GM04504 (cell line): ENCODE measurements around the gene SRP68.
"Not testable (repeated sequence)": the region's sequence is repeated elsewhere in the genome, so short reads cannot be mapped to it uniquely, and the experiment has no call there.

Experiments used
- DNase-seq: peaks from one replicate; pipeline ENCODE4 v3.0.0-alpha.2; 2012; ENCODE audit warnings: low read depth

The SRP68 gene

GRCh38 chr17:76076765-76077583 is 4.7 kb upstream of the SRP68 start:
- DNase-seq: no peak

GRCh38 chr17:76076146-76076764 is 3.9 kb upstream of the SRP68 start:
- no peak for DNase-seq

GRCh38 chr17:76075364-76076145 is 3.2 kb upstream of the SRP68 start:
- DNase-seq: no peak

GRCh38 chr17:76074390-76075363 is 2.4 kb upstream of the SRP68 start, which contains the start of gene GALR2:
GALR2 (plus strand) TSS chr17:76074781; CDS start chr17:76074884, 103 bp downstream.
- no peak for DNase-seq

GRCh38 chr17:76071531-76072147 is 678 bp downstream of the SRP68 start:
- no peak for DNase-seq

- no peak for DNase-seq
Observed at GRCh38 chr17:76065775-76066174, 6.5 kb downstream of the SRP68 start.

- no peak for DNase-seq
Observed at GRCh38 chr17:76063875-76064546, 8.3 kb downstream of the SRP68 start.

- not testable (repeated sequence) for DNase-seq
Observed at GRCh38 chr17:76058264-76058663, 14.1 kb downstream of the SRP68 start.

GRCh38 chr17:76056882-76057281 is 15.4 kb downstream of the SRP68 start:
- DNase-seq: no peak

GRCh38 chr17:76054112-76054476 is 18.2 kb downstream of the SRP68 start:
- no peak for DNase-seq

- no peak for DNase-seq
Observed at GRCh38 chr17:76053246-76054111, 18.8 kb downstream of the SRP68 start.

- DNase-seq: no peak
Observed at GRCh38 chr17:76051561-76051960, 20.8 kb downstream of the SRP68 start.

GRCh38 chr17:76050538-76051467 is 21.5 kb downstream of the SRP68 start:
- no peak for DNase-seq

GRCh38 chr17:76049836-76050537 is 22.3 kb downstream of the SRP68 start:
- no peak for DNase-seq

GRCh38 chr17:76049239-76049638 is 23.1 kb downstream of the SRP68 start:
- DNase-seq: no peak

GRCh38 chr17:76048711-76049110 is 23.6 kb downstream of the SRP68 start:
- no peak for DNase-seq

- DNase-seq: no peak
Observed at GRCh38 chr17:76048025-76048605, 24.2 kb downstream of the SRP68 start.
